ENCODE measurements around the gene CNR2.
"Not testable (repeated sequence)": the region's sequence is repeated elsewhere in the genome, so short reads cannot be mapped to it uniquely, and the experiment has no call there.

CNR2 gene

GRCh38 chr1:23916209-23917131, 3.3 kb upstream of the CNR2 start:
- peak; percentile 83 to 93 (median 90) for DNase-seq

DNA sequence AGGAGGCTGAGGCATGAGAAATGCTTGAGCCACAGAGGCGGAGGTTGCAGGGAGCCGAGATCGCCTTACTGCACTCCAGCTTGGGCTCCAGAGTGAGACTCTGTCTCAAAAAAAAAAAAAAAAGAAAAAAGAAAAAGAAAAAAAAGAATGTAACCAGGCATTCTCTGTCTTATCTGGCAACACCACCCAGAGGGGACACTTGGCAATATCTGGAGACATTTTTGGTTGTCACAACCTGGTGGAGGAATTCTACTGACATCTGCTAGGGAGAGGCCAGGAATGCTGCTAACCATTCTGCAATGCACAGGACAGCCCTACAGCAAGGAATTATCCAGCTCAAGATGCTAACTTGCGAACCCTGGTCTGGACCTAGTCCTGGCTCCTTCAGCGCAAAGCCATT, 2.3 kb upstream of the CNR2 start:
- no peak for DNase-seq

- DNase-seq, result no peak
These were observed 1.8 kb upstream of the CNR2 start for GRCh38 chr1:23914921-23915320.

GRCh38 chr1:23911921-23912320, 1.2 kb downstream of the CNR2 start:
- peak in 3 of 4 experiments; percentile 62 to 66 (median 64) for DNase-seq

DNA sequence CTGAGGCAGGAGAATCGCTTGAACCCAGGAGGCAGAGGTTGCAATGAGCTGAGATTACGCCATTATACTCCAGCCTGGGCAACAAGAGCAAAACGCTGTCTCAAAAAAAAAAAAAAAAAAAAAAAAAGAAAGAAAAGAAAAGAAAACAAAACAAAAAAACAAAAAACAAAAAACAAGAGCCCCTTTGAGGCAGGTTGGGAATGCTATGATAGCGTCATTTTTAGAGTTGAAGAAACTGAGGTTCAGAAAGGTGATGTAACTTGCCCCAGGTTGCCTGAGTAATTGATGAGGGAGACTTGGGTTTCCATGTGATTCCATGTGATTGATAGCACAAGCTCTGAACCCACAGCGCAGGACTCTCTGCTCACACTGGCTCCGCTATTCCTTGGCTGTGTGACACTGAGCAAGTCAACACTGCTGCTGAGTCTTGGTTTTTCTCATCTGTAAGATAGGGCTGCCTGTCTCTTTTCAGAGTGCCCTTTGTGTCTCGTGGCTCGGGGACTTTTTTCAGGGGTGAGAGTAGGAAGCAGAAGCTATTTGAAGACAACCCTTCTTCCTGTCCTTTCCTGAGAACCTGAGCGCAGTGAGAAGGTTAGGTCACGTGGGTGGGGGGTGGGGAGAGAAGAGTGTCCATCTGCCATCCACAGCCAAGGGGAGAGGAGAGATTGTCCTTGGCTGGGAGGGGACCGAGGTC, 2.5 kb downstream of the CNR2 start:
- peak; percentile 45 to 71 (median 70) for DNase-seq

GRCh38 chr1:23910144-23910543, 3.0 kb downstream of the CNR2 start:
- no peak for DNase-seq

GRCh38 chr1:23909412-23909811, 3.8 kb downstream of the CNR2 start:
- DNase-seq, result peak in 2 of 4 experiments; percentile 55 to 60

DNA sequence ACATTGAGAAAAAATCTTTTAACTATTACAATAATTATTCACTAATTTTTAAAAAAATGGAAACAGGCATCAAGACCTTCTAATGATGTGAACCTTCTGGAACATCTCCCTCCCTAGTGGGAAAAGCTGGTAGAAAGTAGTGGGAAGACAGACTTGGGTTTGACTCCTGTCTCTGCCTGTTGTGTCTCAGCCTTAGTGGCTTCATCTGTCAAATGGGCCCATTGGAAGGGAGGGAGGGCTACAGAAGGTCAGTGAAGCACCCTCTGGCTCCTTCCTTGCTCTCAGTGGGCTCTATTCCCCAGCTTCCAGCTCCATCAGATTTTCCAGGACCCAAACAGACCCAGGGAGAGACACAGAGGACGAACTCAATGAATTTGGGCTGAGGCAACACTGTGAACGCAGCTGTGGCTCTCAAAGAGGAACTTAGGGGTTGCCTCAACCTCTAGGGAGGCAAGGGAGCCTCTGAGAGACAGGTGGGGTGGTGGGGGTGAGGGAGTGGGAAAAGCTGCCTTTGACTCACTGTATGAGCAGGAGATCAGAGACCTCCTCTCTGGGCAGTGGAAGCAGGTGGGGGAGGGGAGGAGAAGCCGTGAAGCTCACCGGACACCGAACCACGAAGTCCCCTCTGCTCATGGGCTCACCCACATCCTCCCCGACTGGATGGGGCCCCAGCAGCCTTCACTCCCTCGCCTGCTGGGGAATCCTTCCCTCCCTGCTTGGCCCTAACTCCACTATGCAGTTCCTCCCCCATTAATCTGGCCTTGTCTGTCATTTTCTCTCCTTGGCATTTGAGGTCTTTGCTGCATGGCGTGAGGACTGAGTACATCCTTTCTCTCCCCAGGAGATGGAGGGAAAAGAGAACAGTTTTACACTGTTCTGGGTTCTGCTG, 4.5 kb downstream of the CNR2 start:
- peak; percentile 76 to 86 (median 84) for DNase-seq

DNA sequence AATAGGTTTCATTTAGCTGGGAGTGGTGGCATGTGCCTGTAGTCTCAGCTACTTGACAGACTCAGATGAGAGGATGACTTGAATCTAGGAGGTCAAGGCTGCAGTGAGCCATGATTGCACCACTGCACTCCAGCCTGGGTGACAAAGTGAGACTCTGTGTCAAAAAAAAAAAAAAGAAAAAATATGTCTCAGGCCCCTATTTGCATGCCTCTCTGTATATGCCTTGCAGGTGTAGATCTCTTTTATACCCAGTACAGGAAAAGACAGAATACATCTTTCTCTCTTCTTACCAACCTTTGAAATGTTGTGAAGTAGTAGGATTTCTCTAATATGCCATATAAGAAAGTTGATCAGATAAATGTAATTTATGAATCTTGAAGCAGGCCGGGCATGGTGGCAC, 6.4 kb downstream of the CNR2 start:
- no peak for DNase-seq

- no peak for DNase-seq
These were observed 7.6 kb downstream of the CNR2 start for GRCh38 chr1:23905461-23906025.

DNA sequence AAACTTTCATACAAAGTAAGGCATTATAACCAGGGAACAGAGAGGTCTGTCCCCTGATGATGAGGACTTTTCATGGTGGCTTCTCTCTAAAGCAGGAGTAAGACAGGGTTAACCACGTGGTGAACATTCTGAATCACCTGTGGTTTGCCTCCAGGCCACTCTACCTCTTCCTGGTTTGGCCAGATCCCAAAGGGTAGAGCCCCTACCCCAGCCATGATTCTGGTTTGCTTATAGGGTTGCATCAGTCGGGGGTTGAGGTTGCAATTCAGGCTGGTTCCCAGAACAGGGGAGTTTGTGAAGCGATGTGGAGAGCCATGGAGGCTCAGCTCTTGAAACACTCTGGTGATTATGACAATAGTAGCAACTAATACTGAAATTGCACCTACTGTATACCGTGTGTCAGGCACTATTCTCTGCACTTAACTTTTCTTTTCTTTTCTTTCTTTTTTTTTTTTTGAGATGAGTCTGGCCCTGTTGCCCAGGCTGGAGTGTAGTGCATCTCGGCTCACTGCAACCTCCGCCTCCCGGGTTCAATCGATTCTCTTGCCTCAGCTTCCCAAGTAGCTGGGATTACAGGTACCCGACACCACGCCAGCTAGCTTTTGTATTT, 8.3 kb downstream of the CNR2 start:
- DNase-seq, result no peak

DNA sequence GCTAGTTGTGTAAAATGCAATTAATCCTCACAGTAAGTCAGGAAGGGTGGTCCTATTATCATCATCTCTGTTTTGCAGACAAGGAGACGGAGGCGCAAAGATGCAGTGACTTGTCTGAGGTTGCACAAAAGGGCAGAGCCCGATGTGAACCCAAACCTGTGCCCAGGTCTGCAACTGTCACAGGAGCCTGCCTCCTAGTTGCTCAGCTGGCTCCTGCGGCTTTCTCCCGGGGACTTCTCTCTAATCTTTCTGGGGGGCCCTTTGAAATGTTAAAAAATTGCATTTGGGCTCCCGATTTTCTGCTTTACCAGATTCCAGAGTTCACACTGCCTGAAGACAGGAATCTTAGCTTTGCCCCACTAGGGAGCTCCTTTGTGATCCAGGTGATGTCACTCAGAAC, 9.4 kb downstream of the CNR2 start:
- DNase-seq, result no peak

- DNase-seq, result peak in 2 of 4 experiments; percentile 41 to 57
These were observed 10.6 kb downstream of the CNR2 start for GRCh38 chr1:23902321-23903278.

GRCh38 chr1:23900017-23900416, 13.1 kb downstream of the CNR2 start:
- not testable (repeated sequence) for DNase-seq

- DNase-seq, result peak; percentile 49 to 76 (median 63)
These were observed 14.1 kb downstream of the CNR2 start for GRCh38 chr1:23899070-23899469.

DNA sequence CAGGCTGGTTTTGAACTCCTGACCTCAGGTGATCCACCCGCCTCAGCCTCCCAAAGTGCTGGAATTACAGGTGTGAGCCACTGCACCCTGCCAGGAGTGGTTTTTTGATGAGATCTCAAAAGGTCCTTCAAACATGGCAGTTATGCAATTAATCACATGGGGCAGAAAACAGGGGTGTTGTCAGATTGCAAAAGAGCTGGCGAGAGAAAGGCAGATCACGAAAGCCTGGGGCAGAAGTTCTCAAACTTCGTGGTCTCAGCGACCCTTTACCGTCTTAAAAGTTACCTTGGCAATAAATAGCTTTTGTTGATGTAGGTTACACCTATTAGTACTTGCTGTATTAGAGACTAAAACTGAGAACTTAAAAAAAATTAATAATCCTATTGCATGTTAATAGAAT, 16.1 kb downstream of the CNR2 start:
- peak; percentile 70 to 89 (median 80) for DNase-seq

GRCh38 chr1:23896491-23896890, 16.7 kb downstream of the CNR2 start:
- DNase-seq, result peak in 2 of 4 experiments; percentile 32 to 36

GRCh38 chr1:23895993-23896392, 17.2 kb downstream of the CNR2 start:
- DNase-seq, result no peak

DNA sequence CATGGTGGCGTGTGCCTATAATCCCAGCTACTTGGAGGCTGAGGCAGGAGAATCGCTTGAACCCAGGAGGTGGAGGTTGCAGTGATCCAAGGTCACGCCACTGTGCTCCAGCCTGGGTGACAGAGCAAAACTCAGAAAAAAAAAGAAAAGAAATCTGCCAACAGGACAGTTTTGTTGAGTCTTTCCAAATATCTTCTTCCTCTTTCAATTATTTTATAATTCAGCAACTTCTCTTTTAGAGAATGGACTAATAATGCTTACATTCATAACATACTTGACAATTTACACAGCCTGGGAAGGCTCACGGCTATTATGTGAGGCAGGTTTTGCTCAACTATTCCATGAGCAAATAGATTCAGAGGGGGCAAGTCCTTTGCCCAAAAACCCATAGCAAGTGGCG, 18.1 kb downstream of the CNR2 start:
- DNase-seq, result peak; percentile 71 to 91 (median 82)

DNA sequence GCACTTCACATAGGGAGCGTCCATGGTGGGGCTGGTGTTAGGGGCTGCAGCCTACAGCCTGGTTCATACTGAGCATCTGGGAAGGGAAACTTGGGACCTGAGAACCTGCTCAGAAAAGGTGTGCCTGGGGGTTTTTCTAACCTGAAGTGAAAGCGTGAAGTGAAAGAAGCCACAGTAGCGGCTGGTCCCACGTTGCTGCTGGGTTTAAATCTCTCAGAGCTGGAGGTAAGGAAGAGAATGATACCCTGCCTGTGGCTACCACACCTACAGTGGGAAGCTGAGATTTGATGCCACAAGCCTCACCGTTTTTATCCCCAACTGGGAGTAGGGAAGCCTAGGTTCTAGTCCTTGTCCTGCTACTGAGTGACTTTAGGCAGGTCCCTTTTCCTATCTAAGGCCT, 24.1 kb downstream of the CNR2 start:
- no peak for DNase-seq

GRCh38 chr1:23885222-23885621, 27.9 kb downstream of the CNR2 start:
- no peak for DNase-seq
